Lower leg skin (tissue), 4 donors: ENCODE data around the gene USP7. TPM values are rescaled to one million over a fixed set of nuclear protein-coding genes. Genes with fewer than 3 reads are reported as not detected.

Experiments used
- DNase-seq, 2 donors: peaks; one replicate each; pipeline ENCODE4 v3.0.0-alpha.2; 2019; ENCODE audit warnings: low spot score in 2 of 2
- H3K4me3 ChIP-seq: fragments of 200-600 bp; sonication (generic); 2 replicates; pipeline ENCODE4 v1.5.1; 2017; ENCODE audit warnings: mild to moderate bottlenecking, low read depth; ENCODE audit not compliant: poor library complexity, severe bottlenecking
- CTCF ChIP-seq, 3 donors: fragments of 450-650 bp; IDR thresholded peaks; one replicate each; pipeline ENCODE4 v1.5.1; 2016; ENCODE audit warnings: antibody characterized with exemption in 3 of 3, mild to moderate bottlenecking in 3 of 3, moderate library complexity in 2 of 3
- POLR2A ChIP-seq, 2 donors: fragments of 450-650 bp; IDR thresholded peaks; one replicate each; pipeline ENCODE4 v1.6.1; 2016 to 2017; ENCODE audit warnings: antibody characterized with exemption in 2 of 2, mild to moderate bottlenecking in 1 of 2, moderate library complexity in 1 of 2
- WGBS, 2 donors: methylation state at CpG; one replicate each; pipeline ENCODE4 v1.1.5; 2018; 5-methylcytosine and 5-hydroxymethylcytosine counted together
- intact Hi-C: fragments of 100-400 bp; cut with DNase I; formaldehyde crosslinking; loops from one replicate; pipeline ENCODE4 v1.15.0; 2023; ENCODE audit warnings: low total_unique reads
- total RNA-seq, 4 donors: library from RNA; depleted of rRNA; stranded (reverse); fragments of >200 nt; gene quantifications; one replicate each; pipeline ENCODE4 v1.1.0, GENCODE V29; 2016

USP7 gene
- total RNA-seq, 4 donors from 2014 or later: 80.3 to 105 (median 91.8) TPM

DNA sequence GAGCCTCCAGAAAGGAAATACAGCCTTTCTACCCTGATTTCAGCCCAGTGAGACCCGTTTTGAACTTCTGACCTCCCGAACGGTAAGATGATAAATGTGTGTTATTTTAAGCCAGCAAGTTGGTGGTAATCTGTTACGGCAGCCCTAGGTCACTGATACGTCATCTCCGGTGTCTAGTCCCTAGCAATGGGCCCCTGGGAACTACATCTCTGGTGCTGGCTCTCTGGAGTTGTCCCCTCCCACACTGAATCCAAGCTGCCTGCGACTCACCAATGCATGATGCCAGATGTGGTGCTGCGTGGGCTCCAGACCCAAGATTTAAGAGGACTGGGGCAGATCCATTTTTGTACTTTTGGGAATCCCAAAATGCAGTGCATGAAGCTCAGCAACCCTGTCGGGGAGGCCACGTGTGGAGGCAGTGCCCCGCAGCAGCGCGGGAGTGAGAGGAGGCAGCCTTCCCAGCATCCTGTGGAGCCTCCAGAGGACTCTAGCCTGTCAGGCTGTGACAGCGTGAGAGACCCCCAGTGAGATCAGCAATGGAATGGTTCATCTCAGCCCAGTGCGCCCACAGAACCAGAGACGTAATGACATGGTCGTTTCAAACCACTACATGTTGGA is 43.6 kb upstream of the USP7 start:
- intact Hi-C loops: no loop called here
- TF ChIP-seq POLR2A (IDR thresholded peaks at IDR 0.05) (no peak), CTCF (IDR thresholded peaks at IDR 0.05) (no peak)
- whole genome bisulfite sequencing, 2 donors: 73 to 78% methylated on average over 17 of the region's 17 CpGs
- H3K4me3 ChIP-seq: no peak overlapping the region
- no peak for DNase-seq

DNA sequence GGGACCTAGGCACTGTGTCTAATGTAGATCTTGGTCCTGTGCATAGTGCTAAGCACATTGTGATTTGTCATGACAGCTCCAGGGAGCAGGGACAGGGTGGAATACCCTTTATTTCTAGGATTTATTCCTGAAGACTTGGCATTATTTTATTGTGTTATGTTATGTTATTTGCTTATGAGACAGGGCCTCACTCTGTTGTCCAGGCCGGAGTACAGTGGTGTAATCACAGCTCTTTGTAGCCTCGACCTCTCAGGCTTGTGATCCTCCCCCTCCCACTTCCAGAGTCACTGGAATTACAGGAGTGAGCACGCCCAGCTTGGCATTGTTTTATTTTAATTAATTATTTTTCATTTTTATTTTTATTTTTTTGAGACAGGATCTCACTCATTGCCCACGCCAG is 40.5 kb upstream of the USP7 start:
- no peak for TF ChIP-seq CTCF (IDR thresholded peaks at IDR 0.05)
- no peak for TF ChIP-seq POLR2A (IDR thresholded peaks at IDR 0.05)
- no peak overlapping the region for H3K4me3 ChIP-seq
- 54 to 62% methylated on average over 4 of the region's 4 CpGs for WGBS, 2 donors
- no peak for DNase-seq
- intact Hi-C loops: no loop called here

DNA sequence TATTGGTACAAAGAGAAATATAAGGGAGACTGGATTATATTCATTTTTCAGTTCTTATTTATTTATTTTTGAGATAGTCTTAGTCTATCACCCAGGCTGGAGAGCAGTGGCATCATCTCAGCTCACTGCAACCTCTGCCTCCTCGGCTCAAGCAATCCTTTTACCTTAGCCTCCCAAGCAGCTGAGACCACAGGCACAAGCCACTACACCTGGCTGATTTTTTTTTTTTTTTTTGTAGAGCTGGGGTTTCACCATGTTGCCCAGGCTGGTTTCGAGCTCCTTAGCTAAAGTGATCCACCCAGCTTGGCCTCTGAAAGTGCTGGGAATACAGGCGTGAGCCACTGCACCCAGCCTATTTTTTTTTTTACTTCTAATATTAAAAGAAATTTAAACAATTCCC is 40.1 kb upstream of the USP7 start:
- DNase-seq: no peak
- intact Hi-C loops: no loop called here
- WGBS, 2 donors: 72 to 76% methylated on average over 3 of the region's 3 CpGs
- TF ChIP-seq CTCF (IDR thresholded peaks at IDR 0.05): no peak
- no peak for TF ChIP-seq POLR2A (IDR thresholded peaks at IDR 0.05)
- H3K4me3 ChIP-seq: no peak overlapping the region

- no peak overlapping the region for H3K4me3 ChIP-seq
- TF ChIP-seq CTCF (IDR thresholded peaks at IDR 0.05) (no peak), POLR2A (IDR thresholded peaks at IDR 0.05) (no peak)
- DNase-seq: no peak
- WGBS, 2 donors: 66 to 72% methylated on average over 5 of the region's 5 CpGs
- intact Hi-C loops: no loop called here
Measured at GRCh38 chr16:9003322-9003721, 39.6 kb upstream of the USP7 start.

DNA sequence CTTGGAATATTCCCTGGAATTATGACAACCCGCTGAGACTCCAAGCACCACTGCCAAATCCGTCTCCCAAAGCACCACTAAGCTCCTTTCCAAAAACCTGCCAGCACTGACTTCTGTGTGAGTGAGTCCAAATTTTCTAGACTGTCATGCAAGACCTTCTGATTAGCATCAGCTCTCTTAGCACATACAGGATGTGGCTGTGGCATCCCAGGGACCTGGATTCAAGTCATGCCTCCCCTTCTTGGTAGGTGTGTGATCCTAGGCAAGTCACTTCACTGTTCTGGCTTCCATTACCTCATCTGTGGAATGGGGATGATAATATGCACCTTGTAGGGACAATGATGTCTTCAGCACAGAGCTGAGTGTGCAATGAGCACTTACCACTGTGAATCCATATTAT is 38.3 kb upstream of the USP7 start:
- H3K4me3 ChIP-seq: no peak overlapping the region
- intact Hi-C loops: no loop called here
- no peak for TF ChIP-seq CTCF (IDR thresholded peaks at IDR 0.05)
- TF ChIP-seq POLR2A (IDR thresholded peaks at IDR 0.05): no peak
- no peak for DNase-seq
- 85 to 89% methylated on average over 2 of the region's 2 CpGs for WGBS, 2 donors

GRCh38 chr16:9000664-9001063 is 37.0 kb upstream of the USP7 start:
- WGBS, 2 donors: 96% methylated on average over 2 of the region's 2 CpGs
- intact Hi-C loops: no loop called here
- H3K4me3 ChIP-seq: no peak overlapping the region
- no peak for DNase-seq
- TF ChIP-seq POLR2A (IDR thresholded peaks at IDR 0.05) (no peak), CTCF (IDR thresholded peaks at IDR 0.05) (no peak)
